AG09309 (cell line): ENCODE data around the gene PAX9.

Source experiments
- DNase-seq: peaks from one replicate; pipeline ENCODE4 v3.0.0-alpha.2; 2010; ENCODE audit warnings: low read depth
- H3K4me3 ChIP-seq: 2 replicates; pipeline ENCODE4 v1.5.1; 2011; ENCODE audit warnings: mild to moderate bottlenecking, low read depth, low read length, moderate library complexity; ENCODE audit not compliant: control insufficient read depth
- TF ChIP-seq, protein P1 (sequence below): IDR thresholded peaks from 2 replicates; pipeline ENCODE4 v1.5.1; 2011; ENCODE audit warnings: mild to moderate bottlenecking, low read depth, low read length, inconsistent platforms; ENCODE audit not compliant: insufficient read depth, control insufficient read depth; ENCODE audit errors: missing control alignments

PAX9 gene

DNA sequence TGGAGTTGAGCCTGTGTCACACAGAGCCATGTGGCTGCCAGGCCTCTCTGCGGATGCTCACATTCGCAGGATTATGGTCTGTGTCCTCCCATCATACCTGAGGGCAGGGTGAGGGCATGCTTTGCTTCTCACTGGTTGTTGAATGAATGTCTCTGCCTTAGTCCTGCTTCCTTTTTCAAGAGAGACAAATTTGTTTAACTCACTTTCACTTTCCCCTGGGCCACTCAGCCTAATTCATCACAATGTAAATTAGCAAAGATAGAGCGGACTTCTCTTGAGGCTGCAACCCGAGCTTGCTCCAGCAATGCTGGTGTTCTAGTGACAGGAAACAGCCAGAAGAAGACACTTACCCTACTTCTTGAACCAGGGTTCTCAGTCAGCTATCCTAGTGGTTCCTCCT lies 35.5 kb upstream of the PAX9 start:
- no peak overlapping the region for H3K4me3 ChIP-seq
- TF ChIP-seq, protein P1, sequence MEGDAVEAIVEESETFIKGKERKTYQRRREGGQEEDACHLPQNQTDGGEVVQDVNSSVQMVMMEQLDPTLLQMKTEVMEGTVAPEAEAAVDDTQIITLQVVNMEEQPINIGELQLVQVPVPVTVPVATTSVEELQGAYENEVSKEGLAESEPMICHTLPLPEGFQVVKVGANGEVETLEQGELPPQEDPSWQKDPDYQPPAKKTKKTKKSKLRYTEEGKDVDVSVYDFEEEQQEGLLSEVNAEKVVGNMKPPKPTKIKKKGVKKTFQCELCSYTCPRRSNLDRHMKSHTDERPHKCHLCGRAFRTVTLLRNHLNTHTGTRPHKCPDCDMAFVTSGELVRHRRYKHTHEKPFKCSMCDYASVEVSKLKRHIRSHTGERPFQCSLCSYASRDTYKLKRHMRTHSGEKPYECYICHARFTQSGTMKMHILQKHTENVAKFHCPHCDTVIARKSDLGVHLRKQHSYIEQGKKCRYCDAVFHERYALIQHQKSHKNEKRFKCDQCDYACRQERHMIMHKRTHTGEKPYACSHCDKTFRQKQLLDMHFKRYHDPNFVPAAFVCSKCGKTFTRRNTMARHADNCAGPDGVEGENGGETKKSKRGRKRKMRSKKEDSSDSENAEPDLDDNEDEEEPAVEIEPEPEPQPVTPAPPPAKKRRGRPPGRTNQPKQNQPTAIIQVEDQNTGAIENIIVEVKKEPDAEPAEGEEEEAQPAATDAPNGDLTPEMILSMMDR: no peak
- DNase-seq: no peak

DNA sequence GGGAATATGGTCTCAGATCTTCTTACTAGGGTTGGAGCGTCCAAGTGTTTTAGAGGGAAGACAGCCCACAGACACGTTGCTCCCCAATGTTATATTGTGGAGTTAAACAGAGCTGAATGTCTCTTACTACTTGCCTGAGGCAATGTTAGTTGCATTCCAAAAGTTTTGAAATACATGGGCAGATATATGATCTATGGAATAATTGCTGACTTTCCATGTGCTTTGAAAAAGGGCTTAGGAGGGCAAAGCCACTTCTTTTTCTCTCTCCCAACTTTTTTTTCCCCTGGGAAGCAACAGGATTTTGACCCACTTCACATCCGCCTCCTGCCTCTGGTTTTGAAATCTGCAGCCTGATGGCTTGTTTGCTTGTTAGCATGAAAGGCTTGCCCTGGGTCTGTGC lies 33.7 kb upstream of the PAX9 start:
- no peak for DNase-seq
- H3K4me3 ChIP-seq: no peak overlapping the region
- TF ChIP-seq, protein P1: no peak

DNA sequence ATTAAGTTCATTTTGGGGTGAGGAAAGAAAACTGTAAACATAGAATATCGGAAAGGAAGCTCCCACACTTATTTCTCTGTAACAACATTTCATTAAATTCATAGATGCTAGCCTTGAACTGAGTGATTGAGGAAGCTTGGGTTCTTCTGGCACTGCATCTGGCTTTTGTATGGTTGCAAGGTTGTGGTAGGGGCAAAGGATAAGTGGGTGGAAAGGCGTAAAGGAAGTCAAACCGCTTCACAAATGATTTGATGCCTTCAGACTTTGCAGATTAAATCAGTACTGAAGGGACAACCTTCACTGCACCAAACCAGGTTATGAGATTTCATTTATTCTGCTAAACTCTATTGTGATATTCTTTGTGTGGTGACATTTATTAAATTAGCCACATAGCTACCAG lies 28.1 kb upstream of the PAX9 start:
- no peak overlapping the region for H3K4me3 ChIP-seq
- TF ChIP-seq, protein P1: no peak
- no peak for DNase-seq

DNA sequence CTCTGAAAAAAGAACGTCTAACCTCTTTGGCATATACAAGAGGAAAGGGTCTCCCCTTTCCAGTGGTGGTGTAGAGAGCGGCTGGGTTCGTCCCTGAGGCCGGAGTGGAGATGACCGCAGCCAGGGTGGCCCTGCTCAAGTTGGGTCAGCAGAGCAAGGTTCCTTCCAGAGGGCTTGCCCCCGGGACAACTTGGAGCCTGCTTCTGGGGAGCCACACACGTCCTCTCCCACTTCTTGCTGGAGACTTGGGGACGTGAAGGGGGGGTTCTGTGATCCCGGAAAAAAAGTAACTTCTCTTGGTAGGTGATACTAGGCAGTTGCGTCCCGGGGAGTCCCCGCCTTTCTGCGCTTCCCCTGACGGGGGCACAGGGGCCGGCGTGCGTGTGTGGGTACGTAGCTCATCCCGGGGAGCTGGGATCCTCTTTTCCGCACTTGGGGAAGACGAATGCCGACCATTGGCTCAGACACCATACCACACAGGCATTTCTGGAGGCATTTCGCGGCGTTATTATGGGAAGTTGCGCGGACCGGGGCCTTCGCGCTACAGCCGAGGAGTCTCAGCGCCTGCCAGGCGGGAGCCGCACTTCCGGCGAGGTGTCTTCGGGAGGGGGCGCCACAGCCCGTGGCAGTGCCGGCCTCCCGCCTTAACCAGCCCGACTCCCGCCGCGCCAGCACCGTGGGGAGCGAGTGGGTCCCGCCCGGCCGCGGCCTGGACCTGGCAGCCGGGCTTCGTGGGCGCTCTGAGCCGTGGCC lies 14.8 kb upstream of the PAX9 start:
- DNase-seq: no peak
- TF ChIP-seq, protein P1: peak; percentile 10
- peak overlapping the region; percentile 49 for H3K4me3 ChIP-seq

DNA sequence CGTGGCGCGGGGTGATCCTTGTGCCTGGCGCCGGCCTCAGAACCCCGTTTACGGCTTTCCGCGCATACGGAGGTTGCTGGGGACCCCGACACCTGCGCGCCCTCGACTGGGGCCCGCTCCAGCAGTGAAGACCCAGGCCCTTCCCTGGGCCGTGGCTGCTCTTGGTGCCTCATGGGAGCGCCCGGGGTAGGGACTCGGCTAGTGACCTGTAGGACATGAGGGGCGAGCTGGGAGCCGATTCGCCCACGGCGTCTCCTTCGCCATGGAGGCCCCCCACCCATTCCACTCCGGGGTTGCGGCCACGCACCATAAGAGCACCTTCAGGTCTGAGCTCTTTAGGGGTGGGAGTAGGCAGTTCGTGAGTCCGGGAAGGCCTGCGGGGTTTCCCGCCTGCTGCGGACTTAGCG lies 14.2 kb upstream of the PAX9 start:
- TF ChIP-seq, protein P1: no peak
- peak overlapping the region; percentile 49 for H3K4me3 ChIP-seq

DNA sequence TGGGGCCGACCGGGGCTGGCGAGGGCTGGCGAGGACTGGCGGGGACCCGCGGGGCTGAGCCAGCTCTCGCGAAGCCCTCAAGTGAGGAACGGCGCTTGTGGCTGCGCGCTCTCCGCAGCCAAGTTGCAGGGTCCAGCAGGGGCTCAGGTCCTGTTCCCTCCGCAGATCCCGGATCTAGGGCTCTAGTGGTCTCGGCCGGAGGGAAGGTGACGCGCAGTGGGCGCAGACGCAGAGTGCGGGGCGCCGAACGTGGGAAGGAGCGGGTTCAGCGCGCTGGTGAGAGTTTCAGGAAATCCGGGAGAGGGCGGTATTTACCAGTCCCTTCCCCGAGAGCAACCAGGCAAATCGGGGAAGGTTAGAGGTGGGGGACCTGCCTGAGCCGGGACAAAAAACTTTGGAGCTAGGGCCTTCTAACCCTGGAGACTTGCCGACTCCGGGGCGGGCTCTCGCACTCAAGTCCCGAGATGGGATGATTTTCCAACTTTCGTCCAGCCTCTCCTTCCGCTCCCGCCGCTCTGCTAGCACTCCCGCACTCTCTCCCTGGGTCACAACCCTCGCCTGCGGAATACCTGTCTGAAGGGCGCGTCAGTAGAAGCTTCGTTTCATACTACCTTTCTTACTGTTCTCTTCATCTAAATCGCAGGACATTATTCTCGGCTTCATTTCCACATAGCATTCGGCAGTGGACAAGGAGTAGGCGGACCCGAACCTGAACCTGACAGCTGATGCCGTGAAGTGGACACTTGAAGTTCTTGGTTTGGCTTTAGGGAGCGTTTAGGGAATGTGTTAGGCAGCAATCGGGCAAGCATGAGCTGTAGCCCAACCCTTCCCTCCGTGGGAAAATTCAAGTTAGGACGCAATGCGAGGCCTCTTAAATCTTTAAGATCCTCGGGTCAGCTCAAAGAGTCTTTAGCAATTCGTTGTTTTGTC lies 13.6 kb upstream of the PAX9 start:
- H3K4me3 ChIP-seq: peak overlapping the region; percentile 49
- TF ChIP-seq, protein P1: peak; percentile 76
- DNase-seq: no peak

More for the DNA sequence above, 14.2 kb upstream of the PAX9 start:
- no peak for DNase-seq
